Left forelimb (tissue), 1 donor: ENCODE data around the gene LRCH4.

Source experiments
- DNase-seq: peaks from one replicate; pipeline ENCODE4 v3.0.0-alpha.2; 2018; ENCODE audit warnings: low spot score

The LRCH4 gene

DNA sequence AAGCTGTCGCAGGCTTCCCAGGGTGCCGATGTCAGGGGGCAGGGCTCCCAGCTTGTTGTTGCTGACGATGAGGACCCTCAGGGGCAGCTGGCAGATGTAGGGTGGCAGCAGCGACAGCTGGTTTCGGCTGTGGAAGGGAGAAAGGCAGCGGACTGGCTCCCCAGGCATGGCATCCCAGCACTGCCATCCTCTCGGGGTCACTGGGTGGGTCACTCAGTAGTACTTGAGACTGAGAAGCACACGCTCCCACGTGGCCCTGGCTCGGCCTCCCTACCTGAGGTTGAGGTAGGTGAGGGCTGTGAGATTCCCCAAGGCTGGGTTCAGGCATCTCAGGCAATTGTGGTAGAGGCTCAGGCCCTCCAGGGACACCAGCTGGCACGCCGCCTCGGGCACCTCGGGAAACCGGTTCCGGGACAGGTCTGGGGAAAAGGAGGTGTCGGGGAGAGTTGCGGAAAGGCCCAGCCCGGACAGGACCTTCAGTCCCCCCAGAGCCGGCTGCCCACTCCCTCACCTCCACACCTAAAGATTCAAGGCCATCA lies 3.8 kb downstream of the LRCH4 start:
- no peak for DNase-seq

DNA sequence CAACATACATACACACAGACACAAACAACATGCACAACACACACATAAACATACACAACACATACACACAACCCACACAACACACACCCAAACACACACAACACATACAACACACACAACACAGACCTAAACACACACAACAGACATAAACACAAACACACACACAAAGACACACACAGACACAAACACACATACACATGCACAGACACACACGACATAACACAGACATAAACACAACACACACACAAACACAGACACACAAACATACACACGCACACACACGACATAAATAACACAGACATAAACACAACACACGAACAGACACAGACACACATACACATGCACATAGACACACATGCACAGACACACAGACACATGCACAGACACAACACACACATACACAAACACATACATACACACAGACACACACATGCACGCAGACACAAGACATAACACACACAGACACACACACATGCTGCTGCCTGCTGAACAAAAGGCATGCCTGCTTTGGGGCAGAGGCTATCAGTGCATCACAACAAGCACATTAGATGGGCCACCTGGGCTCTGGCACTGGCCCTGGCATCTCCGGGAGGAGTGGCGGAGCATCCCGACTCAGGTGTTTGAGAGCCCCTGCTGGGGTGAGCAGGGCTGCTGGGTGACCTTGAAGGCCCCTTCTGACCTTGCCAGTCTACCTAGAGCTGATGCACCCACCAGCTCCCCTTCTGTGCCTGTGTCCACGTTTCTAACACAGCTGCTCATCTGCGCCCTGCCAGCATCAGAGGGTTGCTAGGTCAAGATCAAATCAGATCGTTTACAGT lies 5.3 kb downstream of the LRCH4 start:
- no peak for DNase-seq

DNA sequence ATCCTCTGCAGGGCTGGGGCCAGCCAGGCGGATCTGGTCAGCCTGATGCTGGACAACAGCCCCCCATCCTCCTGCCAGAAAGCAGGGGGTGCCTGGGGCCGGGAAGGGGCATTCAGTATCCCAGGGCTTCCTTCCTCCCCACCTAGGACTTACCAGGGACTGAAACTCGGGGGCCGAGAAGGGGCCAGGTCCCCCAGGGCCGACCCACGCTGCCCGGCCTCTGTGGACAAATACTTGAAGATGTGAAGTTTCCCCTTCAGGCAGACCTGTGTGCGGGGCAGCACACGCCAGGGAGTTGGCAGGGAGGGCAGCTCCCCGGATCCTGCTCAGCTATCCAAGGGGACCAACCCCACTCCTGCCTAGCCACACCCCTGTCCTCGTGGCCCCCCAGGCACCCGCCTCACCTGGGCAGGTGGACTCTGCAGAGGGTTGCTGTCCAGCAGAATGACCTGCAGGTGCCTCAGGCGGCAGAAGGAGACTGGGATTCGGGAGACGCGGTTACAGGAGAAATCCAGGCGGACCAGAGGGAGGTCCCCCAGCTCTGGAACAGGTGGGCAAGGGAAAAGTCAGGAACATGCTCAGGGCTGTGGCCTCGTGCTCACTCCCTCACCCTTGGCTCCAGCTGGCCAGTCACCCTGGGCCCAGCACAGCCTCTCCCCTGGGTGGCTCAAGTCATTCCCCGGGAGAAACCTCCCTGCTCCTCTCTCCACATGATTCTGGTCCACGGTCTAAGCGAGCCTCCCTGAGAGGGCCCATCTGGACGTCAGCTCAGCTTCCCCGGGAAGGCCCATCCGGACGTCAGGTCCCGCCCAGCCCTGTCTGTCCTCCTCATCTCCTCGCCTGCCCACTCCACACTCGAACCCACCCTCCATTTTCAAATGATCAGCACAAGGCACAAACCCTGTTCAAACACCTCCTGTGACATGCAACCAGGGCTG lies 7.4 kb downstream of the LRCH4 start:
- DNase-seq, result no peak

- no peak for DNase-seq
Observed at GRCh38 chr7:100577507-100577906, 8.4 kb downstream of the LRCH4 start.

DNA sequence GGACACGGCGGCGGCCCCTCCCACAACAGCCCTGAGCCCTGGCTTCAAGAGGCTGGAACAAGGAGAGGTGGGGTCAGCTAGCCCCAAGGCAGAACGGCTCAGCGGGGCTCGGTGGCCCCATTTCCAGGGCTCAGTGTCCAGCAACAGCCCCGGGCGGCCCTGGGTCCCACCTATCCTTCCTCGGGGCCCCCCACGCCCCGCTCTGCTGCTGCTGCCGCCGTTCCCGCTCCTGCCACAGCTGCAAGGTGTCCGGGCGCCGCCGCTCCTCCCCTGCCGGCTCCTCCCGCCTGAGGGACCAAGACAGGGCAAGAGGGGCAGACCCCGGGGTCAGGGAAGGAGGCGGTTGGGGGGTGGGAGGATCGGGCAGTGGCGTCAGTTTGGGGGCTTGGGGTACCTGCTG lies 8.8 kb downstream of the LRCH4 start:
- no peak for DNase-seq

DNA sequence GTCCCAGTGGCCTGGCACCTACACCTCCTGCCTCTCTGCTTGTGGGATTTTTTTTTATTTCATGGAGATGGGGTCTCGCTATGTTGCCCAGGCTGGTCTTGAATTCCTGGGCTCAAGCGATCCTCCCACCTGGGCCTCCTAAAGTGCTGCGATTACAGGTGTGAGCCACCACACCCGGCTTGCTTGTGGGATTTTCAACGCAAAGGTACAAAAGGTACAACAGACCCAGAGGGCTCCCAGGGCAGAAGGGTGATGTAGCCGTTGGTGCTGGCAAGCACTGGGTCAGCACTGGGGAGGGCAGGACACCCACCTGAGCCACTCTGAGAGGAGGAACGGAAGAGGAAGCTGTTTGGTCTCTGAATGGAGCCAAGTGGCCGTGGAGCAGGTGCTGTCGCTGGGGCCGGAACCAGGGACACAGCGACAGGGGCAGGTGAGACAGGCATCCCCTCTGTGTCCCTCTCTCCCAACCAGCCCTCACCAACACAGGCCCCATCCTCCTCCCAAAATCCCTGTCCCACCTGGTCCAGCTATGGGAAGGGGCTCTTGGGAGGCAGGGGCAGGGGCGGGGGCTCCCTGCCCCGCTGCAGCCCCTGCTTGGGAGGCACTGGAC lies 9.4 kb downstream of the LRCH4 start:
- DNase-seq, result no peak

GRCh38 chr7:100575746-100576383 lies 10.1 kb downstream of the LRCH4 start:
- no peak for DNase-seq

GRCh38 chr7:100575206-100575631 lies 10.7 kb downstream of the LRCH4 start:
- DNase-seq, result no peak

- no peak for DNase-seq
Observed at GRCh38 chr7:100574362-100575205, 11.3 kb downstream of the LRCH4 start.

- DNase-seq, result no peak
Observed at GRCh38 chr7:100573691-100574361, 12.1 kb downstream of the LRCH4 start, which contains the start of gene SAP25. SAP25 (minus strand) TSS chr7:100573900; CDS start chr7:100573742, 158 bp downstream.

DNA sequence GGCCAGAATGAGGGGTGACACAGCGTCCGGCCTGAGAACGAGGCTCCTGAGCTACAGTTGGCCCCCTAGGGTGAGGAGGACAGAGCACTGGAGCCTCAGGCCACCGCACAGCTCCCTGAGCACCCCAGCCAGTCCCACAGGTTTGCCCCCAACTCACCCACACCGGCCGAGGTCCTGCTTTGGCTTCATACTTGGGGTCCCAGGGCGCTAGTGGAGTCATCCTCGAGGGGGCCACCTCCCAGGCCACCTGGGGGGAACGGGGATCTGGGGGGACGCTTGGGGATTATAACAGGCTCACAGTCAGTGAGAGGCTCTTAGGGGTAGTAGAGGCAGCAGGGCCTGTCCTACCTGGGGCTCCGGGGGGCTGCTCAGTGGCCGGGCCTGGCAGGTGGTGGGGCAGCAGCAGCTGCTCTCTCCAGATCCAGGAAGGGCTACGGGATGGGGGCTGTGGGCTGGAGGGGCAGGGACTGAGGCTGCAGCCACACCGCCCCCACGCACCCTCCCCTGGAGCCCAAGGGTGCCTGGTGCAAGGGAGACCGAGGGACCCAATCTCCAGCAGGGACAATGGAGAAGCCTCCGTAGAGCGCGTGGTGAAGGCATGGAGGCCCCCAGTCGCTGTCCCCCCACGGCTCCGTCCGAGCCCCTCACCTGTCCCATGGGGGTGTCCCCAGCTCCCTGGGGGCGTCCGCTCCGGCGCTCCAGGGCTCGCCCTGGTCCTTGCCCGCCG lies 12.8 kb downstream of the LRCH4 start:
- DNase-seq, result no peak

DNA sequence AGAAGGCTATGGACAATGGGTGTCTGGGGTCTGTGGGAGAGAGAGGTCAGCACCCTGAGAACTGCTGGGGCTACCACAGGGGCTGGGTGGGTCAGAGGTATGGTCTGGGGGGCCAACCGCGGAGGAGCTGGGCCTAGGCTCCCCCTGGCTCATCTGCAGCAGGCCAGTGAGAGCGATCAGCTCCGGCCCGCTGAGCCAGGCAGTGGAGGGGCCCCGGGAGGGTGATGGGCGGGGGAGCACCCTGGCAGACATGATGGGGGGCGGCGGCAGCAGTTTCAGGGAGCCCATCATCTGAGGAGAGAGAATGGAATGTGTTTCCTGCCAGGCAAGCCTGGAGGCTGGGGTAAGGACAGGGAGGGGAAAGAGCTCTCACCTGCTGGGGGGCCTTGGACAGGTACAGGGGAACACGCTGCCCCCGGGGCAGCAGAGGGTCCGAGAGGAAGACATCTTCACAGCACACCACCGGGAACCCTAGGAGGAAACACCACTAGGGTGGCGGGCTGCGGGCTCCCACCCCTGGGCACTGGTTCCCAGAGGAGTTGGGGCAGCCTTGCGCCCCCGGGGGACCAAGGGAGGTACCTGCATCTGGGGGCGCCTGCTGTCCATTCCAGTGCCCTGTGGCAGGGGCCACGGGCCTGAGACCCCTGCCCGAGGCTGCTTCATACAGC lies 13.5 kb downstream of the LRCH4 start:
- no peak for DNase-seq

DNA sequence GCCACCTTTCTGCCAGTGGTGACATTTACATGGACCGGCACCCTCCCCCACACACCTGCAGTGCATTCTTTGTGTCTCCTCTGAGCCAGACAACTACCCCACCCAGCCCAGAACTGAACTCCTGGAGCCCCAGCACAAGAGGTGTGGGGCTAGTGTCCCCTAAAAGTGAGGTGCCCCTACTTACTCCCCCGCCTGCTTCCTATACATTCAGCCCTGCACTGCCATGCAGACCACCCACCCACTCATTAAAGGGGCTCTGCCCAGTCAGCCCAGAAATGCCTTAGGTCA lies 14.2 kb downstream of the LRCH4 start:
- no peak for DNase-seq

GRCh38 chr7:100570954-100571828 lies 14.7 kb downstream of the LRCH4 start:
- no peak for DNase-seq

- peak; percentile 69 for DNase-seq
Observed at GRCh38 chr7:100568896-100569844, 16.8 kb downstream of the LRCH4 start.

GRCh38 chr7:100568176-100568895 lies 17.6 kb downstream of the LRCH4 start:
- DNase-seq, result peak; percentile 57
